ENCODE data around the gene ZBTB24. TPM values are rescaled to one million over a fixed set of nuclear protein-coding genes. Genes with fewer than 3 reads are reported as not detected.
A peak's percentile ranks its signal among the peaks of the same experiment; 100 is the strongest.

ZBTB24 gene
- total and polyA plus RNA-seq, 2 experiments from 2014 or later: 2.6 to 5.3 TPM

DNA sequence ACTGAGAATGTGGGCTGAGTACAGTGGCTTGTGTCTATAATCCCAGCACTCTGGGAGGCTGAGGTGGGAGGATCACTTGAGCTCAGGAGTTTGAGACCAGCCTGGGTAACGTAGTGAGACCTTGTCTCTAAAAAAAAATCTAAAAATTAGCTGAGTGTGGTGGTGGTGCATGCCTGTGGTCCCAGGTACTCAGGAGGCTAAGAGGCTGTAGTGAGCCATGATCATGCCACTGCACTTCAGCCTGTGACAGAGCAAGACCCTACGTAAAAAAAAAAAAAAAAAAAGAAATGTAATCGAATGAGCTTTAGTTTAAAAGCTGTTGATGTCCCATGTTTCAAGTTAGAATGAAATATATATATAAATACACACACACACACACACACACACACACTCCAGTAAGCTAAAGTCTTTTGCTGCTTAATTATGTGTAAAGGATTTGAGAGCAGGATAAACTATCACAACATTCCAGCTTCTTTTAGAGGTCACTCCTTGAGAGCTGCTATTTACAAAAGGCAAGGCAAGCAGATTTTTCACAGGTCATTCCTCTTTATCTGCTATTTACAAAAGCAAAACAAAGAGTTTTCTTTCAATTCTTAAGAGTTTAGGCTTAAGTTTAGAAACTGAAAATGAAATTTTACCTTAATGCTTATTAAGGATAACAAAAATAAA is 22.7 kb downstream of the ZBTB24 start:
- H3K27ac ChIP-seq: no peak overlapping the region
- DNase-seq (ENCODE audit: low read depth in 1 of 2, low spot score in 1 of 2): no peak
- peaks cover 10% of the 10 kb centered on the region for H3K36me3 ChIP-seq
- H3K4me1 ChIP-seq (ENCODE audit: low read depth): no peaks in the 10 kb centered on the region
- H3K9me3 ChIP-seq (ENCODE audit: low read depth): no peaks in the 10 kb centered on the region
- peaks cover 2% of the 10 kb centered on the region for H3K27me3 ChIP-seq
- no peak overlapping the region for H3K4me3 ChIP-seq
- no peak for TF ChIP-seq CTCF (IDR thresholded peaks at IDR 0.05; ENCODE audit: low read depth, low read length)

GRCh38 chr6:109458774-109459531 is 24.1 kb downstream of the ZBTB24 start:
- no peak overlapping the region for H3K27ac ChIP-seq
- H3K9me3 ChIP-seq (ENCODE audit: low read depth): no peaks in the 10 kb centered on the region
- H3K27me3 ChIP-seq: peaks cover 7% of the 10 kb centered on the region
- no peaks in the 10 kb centered on the region for H3K4me1 ChIP-seq (ENCODE audit: low read depth)
- H3K36me3 ChIP-seq: peaks cover 6% of the 10 kb centered on the region
- H3K4me3 ChIP-seq: no peak overlapping the region
- no peak for DNase-seq (ENCODE audit: low read depth in 1 of 2, low spot score in 1 of 2)
- TF ChIP-seq CTCF (IDR thresholded peaks at IDR 0.05; ENCODE audit: low read depth, low read length): no peak

DNA sequence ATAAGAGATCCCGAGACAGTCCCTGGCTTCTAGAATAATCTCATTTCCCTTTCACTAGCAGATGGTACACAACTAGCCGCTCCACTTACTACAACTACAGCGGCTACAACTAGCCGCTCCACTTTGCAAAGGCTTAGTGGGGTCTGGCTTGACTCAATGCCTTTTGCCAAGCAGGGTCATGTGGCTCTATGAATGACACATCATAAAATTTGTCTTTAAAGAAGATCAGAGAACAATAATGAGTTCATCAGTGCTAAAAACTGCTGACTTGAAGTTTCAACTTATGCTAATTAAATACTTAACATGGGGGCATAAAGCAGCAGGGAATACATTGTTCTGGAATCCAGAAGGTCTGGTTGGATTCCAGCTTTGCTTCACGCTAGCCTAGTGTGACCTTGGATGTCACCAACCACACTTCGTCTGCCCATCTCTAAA is 25.4 kb downstream of the ZBTB24 start:
- Histone ChIP-seq H3K4me3 (no peak overlapping the region), H3K36me3 (no peaks in the 10 kb centered on the region), H3K27me3 (peaks cover 7% of the 10 kb centered on the region), H3K9me3 (ENCODE audit: low read depth) (no peaks in the 10 kb centered on the region), H3K4me1 (ENCODE audit: low read depth) (no peaks in the 10 kb centered on the region), H3K27ac (no peak overlapping the region)
- no peak for TF ChIP-seq CTCF (IDR thresholded peaks at IDR 0.05; ENCODE audit: low read depth, low read length)
- DNase-seq (ENCODE audit: low read depth in 1 of 2, low spot score in 1 of 2): no peak

- Histone ChIP-seq H3K27me3 (peaks cover 7% of the 10 kb centered on the region), H3K36me3 (no peaks in the 10 kb centered on the region), H3K4me1 (ENCODE audit: low read depth) (no peaks in the 10 kb centered on the region), H3K4me3 (no peak overlapping the region), H3K9me3 (ENCODE audit: low read depth) (no peaks in the 10 kb centered on the region), H3K27ac (no peak overlapping the region)
- peak in 1 of 2 donors; percentile 73 for DNase-seq (ENCODE audit: low read depth in 1 of 2, low spot score in 1 of 2)
- TF ChIP-seq CTCF (IDR thresholded peaks at IDR 0.05; ENCODE audit: low read depth, low read length): no peak
Observed at GRCh38 chr6:109456710-109457561, 26.1 kb downstream of the ZBTB24 start.

DNA sequence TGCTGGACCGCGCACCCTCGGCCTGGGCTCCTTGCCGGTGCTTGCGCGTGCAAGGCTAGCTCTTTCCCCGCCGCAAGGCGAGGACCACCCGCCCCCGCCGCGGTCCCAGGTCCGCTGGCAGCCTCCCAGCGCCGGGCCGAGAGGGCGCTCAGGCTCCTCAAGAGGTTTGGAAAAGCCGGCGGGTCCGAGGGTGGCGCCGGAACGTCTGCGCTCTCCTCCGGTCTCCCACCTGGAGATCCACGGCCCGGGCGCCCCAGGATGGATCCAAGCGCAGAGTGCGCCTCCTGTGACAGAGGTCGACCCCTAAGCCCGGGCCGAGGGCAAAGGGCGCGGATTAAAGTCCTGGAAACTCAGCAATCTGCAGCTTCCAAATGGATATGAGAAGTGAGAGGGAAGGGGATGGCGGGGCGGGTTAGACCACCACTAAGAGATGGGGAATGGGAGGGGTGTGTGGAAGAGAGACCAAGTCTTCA is 26.9 kb downstream of the ZBTB24 start:
- no peaks in the 10 kb centered on the region for H3K36me3 ChIP-seq
- no peaks in the 10 kb centered on the region for H3K9me3 ChIP-seq (ENCODE audit: low read depth)
- peaks cover 7% of the 10 kb centered on the region for H3K27me3 ChIP-seq
- peak in 1 of 2 donors; percentile 53 for DNase-seq (ENCODE audit: low read depth in 1 of 2, low spot score in 1 of 2)
- peak overlapping the region; percentile 53 for H3K4me3 ChIP-seq
- H3K4me1 ChIP-seq (ENCODE audit: low read depth): no peaks in the 10 kb centered on the region
- TF ChIP-seq CTCF (IDR thresholded peaks at IDR 0.05; ENCODE audit: low read depth, low read length): no peak
- H3K27ac ChIP-seq: no peak overlapping the region

Measured in cardiac muscle cell (in vitro differentiated cells and primary cell).